ENCODE results near the gene COBL.
A peak's percentile ranks its signal among the peaks of the same experiment; 100 is the strongest.
"Not testable (repeated sequence)": the region's sequence is repeated elsewhere in the genome, so short reads cannot be mapped to it uniquely, and the experiment has no call there.

COBL gene

GRCh38 chr7:51014811-51015210 lies 301.8 kb downstream of the COBL start:
- no peak for DNase-seq

- no peak for DNase-seq
Observed at GRCh38 chr7:51013861-51014511, 302.6 kb downstream of the COBL start.

- DNase-seq, result no peak
Observed at GRCh38 chr7:51013218-51013786, 303.3 kb downstream of the COBL start.

- no peak for DNase-seq
Observed at GRCh38 chr7:51012569-51013217, 303.9 kb downstream of the COBL start.

- no peak for DNase-seq
Observed at GRCh38 chr7:51011710-51012350, 304.8 kb downstream of the COBL start.

GRCh38 chr7:51010534-51010933 lies 306.1 kb downstream of the COBL start:
- DNase-seq, result no peak

- DNase-seq, result no peak
Observed at GRCh38 chr7:51009716-51010496, 306.7 kb downstream of the COBL start.

GRCh38 chr7:51007551-51008505 lies 308.8 kb downstream of the COBL start:
- no peak for DNase-seq

- no peak for DNase-seq
Observed at GRCh38 chr7:51006483-51007235, 309.9 kb downstream of the COBL start.

- DNase-seq, result no peak
Observed at GRCh38 chr7:51005074-51005473, 311.5 kb downstream of the COBL start.

GRCh38 chr7:51000956-51001355 lies 315.7 kb downstream of the COBL start:
- peak; percentile 41 for DNase-seq

- DNase-seq, result no peak
Observed at GRCh38 chr7:50994753-50995319, 321.8 kb downstream of the COBL start.

GRCh38 chr7:50990214-50990613 lies 326.4 kb downstream of the COBL start:
- DNase-seq, result not testable (repeated sequence)

GRCh38 chr7:50988988-50989387 lies 327.6 kb downstream of the COBL start:
- no peak for DNase-seq

- no peak for DNase-seq
Observed at GRCh38 chr7:50988465-50988864, 328.1 kb downstream of the COBL start.

- no peak for DNase-seq
Observed at GRCh38 chr7:50985096-50985495, 331.5 kb downstream of the COBL start.

GRCh38 chr7:50983850-50984249 lies 332.8 kb downstream of the COBL start:
- peak; percentile 71 for DNase-seq

GRCh38 chr7:50982626-50983025 lies 334.0 kb downstream of the COBL start:
- DNase-seq, result peak; percentile 58

- no peak for DNase-seq
Observed at GRCh38 chr7:50981743-50982142, 334.9 kb downstream of the COBL start.

- DNase-seq, result no peak
Observed at GRCh38 chr7:50980411-50980810, 336.2 kb downstream of the COBL start.
